Glutamatergic neuron (in vitro differentiated cells): ENCODE results near the gene PLPP4. TPM values are rescaled to one million over a fixed set of nuclear protein-coding genes. Genes with fewer than 3 reads are reported as not detected.

Experiments
- DNase-seq: peaks from one replicate; pipeline ENCODE4 v3.0.0; 2022
- H3K27ac Mint-ChIP-seq: one replicate; pipeline ENCODE4 v1.8.0; 2020; ENCODE audit warnings: mild to moderate bottlenecking, mixed read lengths, inconsistent platforms; ENCODE audit not compliant: unreplicated experiment
- H3K27me3 Mint-ChIP-seq: one replicate; pipeline ENCODE4 v1.8.0; 2020; ENCODE audit warnings: mild to moderate bottlenecking, moderate library complexity, mixed read lengths, inconsistent platforms; ENCODE audit not compliant: unreplicated experiment
- H3K36me3 Mint-ChIP-seq: one replicate; pipeline ENCODE4 v1.8.0; 2020; ENCODE audit warnings: mild to moderate bottlenecking, mixed read lengths, inconsistent platforms; ENCODE audit not compliant: unreplicated experiment
- H3K4me1 Mint-ChIP-seq: one replicate; pipeline ENCODE4 v1.8.0; 2020; ENCODE audit warnings: mild to moderate bottlenecking, low read depth, mixed read lengths, inconsistent platforms; ENCODE audit not compliant: unreplicated experiment
- H3K4me3 Mint-ChIP-seq: one replicate; pipeline ENCODE4 v1.8.0; 2020; ENCODE audit warnings: mild to moderate bottlenecking, mixed read lengths, inconsistent platforms; ENCODE audit not compliant: unreplicated experiment
- H3K9me3 Mint-ChIP-seq: one replicate; pipeline ENCODE4 v1.8.0; 2020; ENCODE audit warnings: mild to moderate bottlenecking, moderate library complexity, mixed read lengths, inconsistent platforms; ENCODE audit not compliant: unreplicated experiment
- CTCF ChIP-seq: fragments of 200-600 bp; sonication (generic); IDR thresholded peaks from one replicate; pipeline ENCODE4 v1.5.0; 2021; ENCODE audit not compliant: partially characterized antibody, unreplicated experiment
- total RNA-seq: library from RNA; stranded (reverse); fragmentation: NEBNext Ultra II Directional; extraction: Animal tissue kit (Norgen Biotek cat#: 25700); gene quantifications from one replicate; pipeline ENCODE4 v1.2.1, GENCODE V29; 2021; ENCODE audit not compliant: unreplicated experiment

Gene PLPP4
- total RNA-seq, 1 donor from 2014 or later = 2.6 TPM

GRCh38 chr10:120490288-120490687, 33.3 kb downstream of the PLPP4 start:
- peaks cover 5% of the 10 kb centered on the region for H3K4me1 Mint-ChIP-seq
- peaks cover 3% of the 10 kb centered on the region for H3K9me3 Mint-ChIP-seq
- DNase-seq = no peak

GRCh38 chr10:120492346-120492745, 35.3 kb downstream of the PLPP4 start:
- no peaks in the 10 kb centered on the region for H3K36me3 Mint-ChIP-seq
- no peak overlapping the region for H3K27ac Mint-ChIP-seq
- DNase-seq = no peak
- H3K4me3 Mint-ChIP-seq = no peak overlapping the region
- peaks cover 3% of the 10 kb centered on the region for H3K9me3 Mint-ChIP-seq
- H3K4me1 Mint-ChIP-seq = peaks cover 11% of the 10 kb centered on the region
- no peak for TF ChIP-seq CTCF
- peaks cover 4% of the 10 kb centered on the region for H3K27me3 Mint-ChIP-seq

More at GRCh38 chr10:120490288-120490687, 33.3 kb downstream of the PLPP4 start:
- Mint-ChIP-seq H3K4me3 (no peak overlapping the region), H3K27ac (no peak overlapping the region), H3K27me3 (peaks cover 4% of the 10 kb centered on the region), H3K36me3 (no peaks in the 10 kb centered on the region)
- TF ChIP-seq CTCF = no peak

- Mint-ChIP-seq H3K4me1 (peaks cover 11% of the 10 kb centered on the region), H3K27ac (peak overlapping the region; percentile 1), H3K36me3 (no peaks in the 10 kb centered on the region), H3K4me3 (no peak overlapping the region), H3K27me3 (peaks cover 4% of the 10 kb centered on the region), H3K9me3 (no peaks in the 10 kb centered on the region)
- DNase-seq = no peak
- no peak for TF ChIP-seq CTCF
Observed at GRCh38 chr10:120493411-120494312, 36.6 kb downstream of the PLPP4 start.

GRCh38 chr10:120494313-120494710, 37.3 kb downstream of the PLPP4 start:
- Mint-ChIP-seq H3K4me1 (peaks cover 11% of the 10 kb centered on the region), H3K9me3 (no peaks in the 10 kb centered on the region), H3K27me3 (peaks cover 4% of the 10 kb centered on the region), H3K27ac (no peak overlapping the region), H3K36me3 (no peaks in the 10 kb centered on the region), H3K4me3 (no peak overlapping the region)
- TF ChIP-seq CTCF = no peak
- DNase-seq = no peak

- Mint-ChIP-seq H3K27me3 (peaks cover 4% of the 10 kb centered on the region), H3K36me3 (no peaks in the 10 kb centered on the region), H3K4me3 (no peak overlapping the region), H3K9me3 (no peaks in the 10 kb centered on the region), H3K4me1 (peaks cover 15% of the 10 kb centered on the region), H3K27ac (no peak overlapping the region)
- DNase-seq = no peak
- no peak for TF ChIP-seq CTCF
Observed at GRCh38 chr10:120495226-120496009, 38.4 kb downstream of the PLPP4 start.
